WTC11 (cell line): Measurements from ENCODE around the gene LGMN. TPM values are rescaled to one million over a fixed set of nuclear protein-coding genes. Genes with fewer than 3 reads are reported as not detected.

ENCODE experiments used
- ATAC-seq: fragments of 200-7000 bp; cut with Tn5 transposase; 2 replicates; pipeline ENCODE4 v1.10.0; 2021; ENCODE audit warnings: mild to moderate bottlenecking, moderate library complexity
- CTCF ChIA-PET: fragments of 300-600 bp; sonication (Branson Sonifier 250); formaldehyde crosslinking; loops from one replicate; lab custom pipeline; 2021; ENCODE audit warnings: antibody characterized with exemption; lab: Charles Lee
- POLR2A ChIA-PET: fragments of 350-600 bp; sonication (Branson Sonifier 250); formaldehyde crosslinking; loops from one replicate; lab custom pipeline; 2021; ENCODE audit warnings: antibody characterized with exemption; lab: Charles Lee
- DNase-seq: peaks from one replicate; pipeline ENCODE4 v3.0.0; 2021; ENCODE audit warnings: low spot score
- H3K27ac Mint-ChIP-seq: 2 replicates; pipeline ENCODE4 v1.8.0; 2021; ENCODE audit warnings: mixed read lengths
- H3K27me3 Mint-ChIP-seq: 2 replicates; pipeline ENCODE4 v1.8.0; 2021; ENCODE audit warnings: low read depth, mild to moderate bottlenecking, moderate library complexity, mixed read lengths
- H3K36me3 Mint-ChIP-seq: 2 replicates; pipeline ENCODE4 v1.8.0; 2021; ENCODE audit warnings: mixed read lengths
- H3K4me1 Mint-ChIP-seq: 2 replicates; pipeline ENCODE4 v1.8.0; 2022; ENCODE audit warnings: mixed read lengths
- H3K4me3 Mint-ChIP-seq: 2 replicates; pipeline ENCODE4 v1.8.0; 2021; ENCODE audit warnings: mild to moderate bottlenecking, moderate library complexity, mixed read lengths
- H3K9me3 Mint-ChIP-seq: 2 replicates; pipeline ENCODE4 v1.8.0; 2021; ENCODE audit warnings: mixed read lengths
- ESRRA ChIP-seq: sonication (generic); formaldehyde crosslinking; IDR thresholded peaks from 2 replicates; pipeline ENCODE4 v1.8.1; 2022; ENCODE audit warnings: mild to moderate bottlenecking, missing genetic modification reagents, borderline replicate concordance
- FOXJ3 ChIP-seq: sonication (generic); formaldehyde crosslinking; IDR thresholded peaks from 2 replicates; pipeline ENCODE4 v1.9.0; 2021; ENCODE audit warnings: missing genetic modification reagents, mild to moderate bottlenecking, borderline replicate concordance
- GTF2I ChIP-seq: fragments of 250-450 bp; sonication (Bioruptor Pico); conservative IDR thresholded peaks from 2 replicates; pipeline ENCODE4 v1.4.0; 2021; ENCODE audit warnings: mild to moderate bottlenecking
- IRF2 ChIP-seq: sonication (generic); formaldehyde crosslinking; IDR thresholded peaks from 2 replicates; pipeline ENCODE4 v1.8.0; 2022; ENCODE audit warnings: low read depth, missing genetic modification reagents, borderline replicate concordance
- MYBL2 ChIP-seq: sonication (generic); formaldehyde crosslinking; IDR thresholded peaks from 2 replicates; pipeline ENCODE4 v1.8.1; 2023; ENCODE audit warnings: mild to moderate bottlenecking, moderate library complexity, missing genetic modification reagents
- TEAD4 ChIP-seq: sonication (generic); formaldehyde crosslinking; IDR thresholded peaks from 2 replicates; pipeline ENCODE4 v1.8.0; 2022; ENCODE audit warnings: mild to moderate bottlenecking, missing genetic modification reagents
- TP53 ChIP-seq: sonication (generic); formaldehyde crosslinking; IDR thresholded peaks from 2 replicates; pipeline ENCODE4 v1.8.1; 2023; ENCODE audit warnings: mild to moderate bottlenecking, missing genetic modification reagents
- ZNF396 ChIP-seq: fragments of 250-450 bp; sonication (Bioruptor Pico); IDR thresholded peaks from 2 replicates; pipeline ENCODE4 v1.8.0; 2021; ENCODE audit warnings: mild to moderate bottlenecking, moderate library complexity, borderline replicate concordance
- total RNA-seq: library from RNA; stranded (reverse); gene quantifications from 3 replicates; pipeline ENCODE4 v1.2.3, GENCODE V29; 2021
- TF ChIP-seq, protein P1 (sequence below): fragments of 200-600 bp; IDR thresholded peaks from 2 replicates; pipeline ENCODE4 v1.8.0; 2022; ENCODE audit warnings: antibody characterized with exemption
- TF ChIP-seq, protein P2 (sequence below): sonication (generic); formaldehyde crosslinking; IDR thresholded peaks from 2 replicates; pipeline ENCODE4 v1.8.0; 2022; ENCODE audit warnings: mild to moderate bottlenecking, missing genetic modification reagents
- TF ChIP-seq, protein P3 (sequence below): fragments of 250-450 bp; sonication (Bioruptor Pico); IDR thresholded peaks from 2 replicates; pipeline ENCODE4 v1.9.0; 2021; ENCODE audit warnings: mild to moderate bottlenecking, borderline replicate concordance
- TF ChIP-seq, protein P4 (sequence below): sonication (generic); formaldehyde crosslinking; IDR thresholded peaks from 2 replicates; pipeline ENCODE4 v1.8.1; 2022; ENCODE audit warnings: low read depth, missing genetic modification reagents, borderline replicate concordance
- TF ChIP-seq, protein P5 (sequence below): fragments of 250-450 bp; sonication (Bioruptor Pico); IDR thresholded peaks from 2 replicates; pipeline ENCODE4 v1.9.0; 2021; ENCODE audit warnings: moderate library complexity, mild to moderate bottlenecking, inconsistent platforms, borderline replicate concordance
- TF ChIP-seq, protein P6 (sequence below): sonication (generic); formaldehyde crosslinking; IDR thresholded peaks from 2 replicates; pipeline ENCODE4 v1.8.0; 2023; ENCODE audit warnings: missing genetic modification reagents
- TF ChIP-seq, protein P7 (sequence below): sonication (generic); formaldehyde crosslinking; IDR thresholded peaks from 2 replicates; pipeline ENCODE4 v1.8.1; 2023; ENCODE audit warnings: mild to moderate bottlenecking, missing genetic modification reagents, moderate library complexity
- TF ChIP-seq, protein P8 (sequence below): sonication (generic); formaldehyde crosslinking; IDR thresholded peaks from 2 replicates; pipeline ENCODE4 v1.8.0; 2022; ENCODE audit warnings: missing genetic modification reagents

The LGMN gene
- total RNA-seq, 1 experiment from 2014 or later: 55.7 TPM

DNA sequence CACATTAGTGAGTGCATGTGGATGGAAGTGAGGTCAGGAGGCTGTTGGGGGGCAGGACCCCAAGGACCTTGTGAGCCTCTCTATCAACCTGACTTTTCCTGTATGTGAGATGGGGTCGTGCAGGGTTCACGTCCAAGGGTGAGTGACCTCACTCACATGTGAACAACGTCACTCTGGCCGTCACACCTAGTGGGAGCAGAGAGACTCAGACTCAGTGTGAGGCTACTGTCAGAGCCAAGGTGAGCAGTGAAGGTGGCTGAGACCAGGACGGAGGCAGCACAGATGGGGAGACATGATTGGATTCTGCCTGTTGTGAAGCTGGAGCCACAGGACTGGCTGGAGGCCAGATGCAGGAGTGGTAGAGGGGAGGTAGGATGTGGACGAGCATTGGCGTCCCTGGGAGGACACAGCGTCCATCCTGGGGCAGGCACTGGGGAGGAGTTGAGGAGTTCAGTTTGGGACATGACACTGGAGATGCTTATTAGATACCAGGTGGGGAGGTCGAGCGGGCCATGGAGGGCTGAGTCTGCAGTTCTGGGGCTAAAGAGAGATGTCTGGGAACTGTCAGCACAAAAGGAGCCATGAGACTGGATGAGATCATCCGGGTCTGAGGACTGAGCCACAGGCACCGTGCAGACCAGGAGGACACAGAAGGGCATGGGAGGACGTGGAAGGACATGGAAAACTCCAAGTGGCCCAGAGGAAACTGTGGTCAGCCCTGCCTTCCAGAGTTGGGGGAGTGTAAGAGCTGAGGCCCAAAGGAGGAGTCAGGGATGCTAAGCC lies 92.8 kb downstream of the LGMN start (continued):
- no peak for TF ChIP-seq FOXJ3 (CRISPR knock-in tag)

DNA sequence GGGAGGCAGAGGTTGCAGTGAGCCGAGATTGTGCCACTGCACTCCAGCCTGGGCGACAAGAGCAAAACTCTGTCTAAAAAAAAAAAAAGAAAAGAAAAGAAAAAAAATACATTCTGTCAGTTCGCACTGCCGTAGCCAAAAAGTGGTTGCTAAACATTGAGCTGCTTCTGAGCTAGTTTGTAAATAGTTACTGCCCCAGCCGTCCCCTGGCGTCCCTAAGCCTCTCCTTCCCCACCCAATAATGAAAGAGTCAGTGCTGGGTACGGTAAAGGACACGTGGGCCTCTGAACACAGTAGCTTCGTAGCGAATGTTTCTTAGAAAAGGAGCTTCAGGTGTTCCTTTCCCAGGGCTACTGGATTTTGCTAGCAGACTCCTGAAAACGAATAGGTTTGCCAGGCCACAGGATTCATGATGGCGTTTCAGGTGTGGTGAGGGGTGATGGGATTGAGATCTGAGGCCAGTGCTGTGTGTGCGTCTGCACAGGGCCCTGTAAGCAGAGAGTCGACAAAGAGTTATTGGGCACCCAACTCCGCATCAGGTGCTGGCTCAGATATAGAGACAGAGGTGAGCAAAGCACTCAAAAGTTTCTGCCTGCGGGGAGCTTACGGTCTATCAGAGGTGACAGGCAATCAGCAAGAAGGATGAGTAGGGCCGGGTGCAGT lies 94.1 kb downstream of the LGMN start:
- ATAC-seq: no peak
- no peaks in the 10 kb centered on the region for H3K4me1 Mint-ChIP-seq
- ChIA-PET CTCF (interaction anchor here (1.9 kb wide), 1 partner anchor 41 kb away, joined by 4 read pairs; no protein-coding TSS in a partner anchor), POLR2A (no interaction called here)
- TF ChIP-seq, protein P1, sequence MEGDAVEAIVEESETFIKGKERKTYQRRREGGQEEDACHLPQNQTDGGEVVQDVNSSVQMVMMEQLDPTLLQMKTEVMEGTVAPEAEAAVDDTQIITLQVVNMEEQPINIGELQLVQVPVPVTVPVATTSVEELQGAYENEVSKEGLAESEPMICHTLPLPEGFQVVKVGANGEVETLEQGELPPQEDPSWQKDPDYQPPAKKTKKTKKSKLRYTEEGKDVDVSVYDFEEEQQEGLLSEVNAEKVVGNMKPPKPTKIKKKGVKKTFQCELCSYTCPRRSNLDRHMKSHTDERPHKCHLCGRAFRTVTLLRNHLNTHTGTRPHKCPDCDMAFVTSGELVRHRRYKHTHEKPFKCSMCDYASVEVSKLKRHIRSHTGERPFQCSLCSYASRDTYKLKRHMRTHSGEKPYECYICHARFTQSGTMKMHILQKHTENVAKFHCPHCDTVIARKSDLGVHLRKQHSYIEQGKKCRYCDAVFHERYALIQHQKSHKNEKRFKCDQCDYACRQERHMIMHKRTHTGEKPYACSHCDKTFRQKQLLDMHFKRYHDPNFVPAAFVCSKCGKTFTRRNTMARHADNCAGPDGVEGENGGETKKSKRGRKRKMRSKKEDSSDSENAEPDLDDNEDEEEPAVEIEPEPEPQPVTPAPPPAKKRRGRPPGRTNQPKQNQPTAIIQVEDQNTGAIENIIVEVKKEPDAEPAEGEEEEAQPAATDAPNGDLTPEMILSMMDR: no peak
- TF ChIP-seq GTF2I (CRISPR knock-in tag) (no peak), TEAD4 (CRISPR knock-in tag) (no peak), ESRRA (CRISPR knock-in tag) (no peak), MYBL2 (CRISPR knock-in tag) (no peak), TP53 (no peak), ZNF396 (no peak), IRF2 (no peak)
- TF ChIP-seq, protein P2, sequence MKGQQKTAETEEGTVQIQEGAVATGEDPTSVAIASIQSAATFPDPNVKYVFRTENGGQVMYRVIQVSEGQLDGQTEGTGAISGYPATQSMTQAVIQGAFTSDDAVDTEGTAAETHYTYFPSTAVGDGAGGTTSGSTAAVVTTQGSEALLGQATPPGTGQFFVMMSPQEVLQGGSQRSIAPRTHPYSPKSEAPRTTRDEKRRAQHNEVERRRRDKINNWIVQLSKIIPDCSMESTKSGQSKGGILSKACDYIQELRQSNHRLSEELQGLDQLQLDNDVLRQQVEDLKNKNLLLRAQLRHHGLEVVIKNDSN: no peak
- TF ChIP-seq, protein P3, sequence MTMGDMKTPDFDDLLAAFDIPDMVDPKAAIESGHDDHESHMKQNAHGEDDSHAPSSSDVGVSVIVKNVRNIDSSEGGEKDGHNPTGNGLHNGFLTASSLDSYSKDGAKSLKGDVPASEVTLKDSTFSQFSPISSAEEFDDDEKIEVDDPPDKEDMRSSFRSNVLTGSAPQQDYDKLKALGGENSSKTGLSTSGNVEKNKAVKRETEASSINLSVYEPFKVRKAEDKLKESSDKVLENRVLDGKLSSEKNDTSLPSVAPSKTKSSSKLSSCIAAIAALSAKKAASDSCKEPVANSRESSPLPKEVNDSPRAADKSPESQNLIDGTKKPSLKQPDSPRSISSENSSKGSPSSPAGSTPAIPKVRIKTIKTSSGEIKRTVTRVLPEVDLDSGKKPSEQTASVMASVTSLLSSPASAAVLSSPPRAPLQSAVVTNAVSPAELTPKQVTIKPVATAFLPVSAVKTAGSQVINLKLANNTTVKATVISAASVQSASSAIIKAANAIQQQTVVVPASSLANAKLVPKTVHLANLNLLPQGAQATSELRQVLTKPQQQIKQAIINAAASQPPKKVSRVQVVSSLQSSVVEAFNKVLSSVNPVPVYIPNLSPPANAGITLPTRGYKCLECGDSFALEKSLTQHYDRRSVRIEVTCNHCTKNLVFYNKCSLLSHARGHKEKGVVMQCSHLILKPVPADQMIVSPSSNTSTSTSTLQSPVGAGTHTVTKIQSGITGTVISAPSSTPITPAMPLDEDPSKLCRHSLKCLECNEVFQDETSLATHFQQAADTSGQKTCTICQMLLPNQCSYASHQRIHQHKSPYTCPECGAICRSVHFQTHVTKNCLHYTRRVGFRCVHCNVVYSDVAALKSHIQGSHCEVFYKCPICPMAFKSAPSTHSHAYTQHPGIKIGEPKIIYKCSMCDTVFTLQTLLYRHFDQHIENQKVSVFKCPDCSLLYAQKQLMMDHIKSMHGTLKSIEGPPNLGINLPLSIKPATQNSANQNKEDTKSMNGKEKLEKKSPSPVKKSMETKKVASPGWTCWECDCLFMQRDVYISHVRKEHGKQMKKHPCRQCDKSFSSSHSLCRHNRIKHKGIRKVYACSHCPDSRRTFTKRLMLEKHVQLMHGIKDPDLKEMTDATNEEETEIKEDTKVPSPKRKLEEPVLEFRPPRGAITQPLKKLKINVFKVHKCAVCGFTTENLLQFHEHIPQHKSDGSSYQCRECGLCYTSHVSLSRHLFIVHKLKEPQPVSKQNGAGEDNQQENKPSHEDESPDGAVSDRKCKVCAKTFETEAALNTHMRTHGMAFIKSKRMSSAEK (CRISPR knock-in tag): no peak
- TF ChIP-seq, protein P4, sequence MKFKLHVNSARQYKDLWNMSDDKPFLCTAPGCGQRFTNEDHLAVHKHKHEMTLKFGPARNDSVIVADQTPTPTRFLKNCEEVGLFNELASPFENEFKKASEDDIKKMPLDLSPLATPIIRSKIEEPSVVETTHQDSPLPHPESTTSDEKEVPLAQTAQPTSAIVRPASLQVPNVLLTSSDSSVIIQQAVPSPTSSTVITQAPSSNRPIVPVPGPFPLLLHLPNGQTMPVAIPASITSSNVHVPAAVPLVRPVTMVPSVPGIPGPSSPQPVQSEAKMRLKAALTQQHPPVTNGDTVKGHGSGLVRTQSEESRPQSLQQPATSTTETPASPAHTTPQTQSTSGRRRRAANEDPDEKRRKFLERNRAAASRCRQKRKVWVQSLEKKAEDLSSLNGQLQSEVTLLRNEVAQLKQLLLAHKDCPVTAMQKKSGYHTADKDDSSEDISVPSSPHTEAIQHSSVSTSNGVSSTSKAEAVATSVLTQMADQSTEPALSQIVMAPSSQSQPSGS (CRISPR knock-in tag): no peak
- TF ChIP-seq, protein P5, sequence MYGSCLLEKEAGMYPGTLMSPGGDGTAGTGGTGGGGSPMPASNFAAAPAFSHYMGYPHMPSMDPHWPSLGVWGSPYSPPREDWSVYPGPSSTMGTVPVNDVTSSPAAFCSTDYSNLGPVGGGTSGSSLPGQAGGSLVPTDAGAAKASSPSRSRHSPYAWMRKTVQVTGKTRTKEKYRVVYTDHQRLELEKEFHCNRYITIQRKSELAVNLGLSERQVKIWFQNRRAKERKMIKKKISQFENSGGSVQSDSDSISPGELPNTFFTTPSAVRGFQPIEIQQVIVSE (CRISPR knock-in tag): no peak
- TF ChIP-seq, protein P6, sequence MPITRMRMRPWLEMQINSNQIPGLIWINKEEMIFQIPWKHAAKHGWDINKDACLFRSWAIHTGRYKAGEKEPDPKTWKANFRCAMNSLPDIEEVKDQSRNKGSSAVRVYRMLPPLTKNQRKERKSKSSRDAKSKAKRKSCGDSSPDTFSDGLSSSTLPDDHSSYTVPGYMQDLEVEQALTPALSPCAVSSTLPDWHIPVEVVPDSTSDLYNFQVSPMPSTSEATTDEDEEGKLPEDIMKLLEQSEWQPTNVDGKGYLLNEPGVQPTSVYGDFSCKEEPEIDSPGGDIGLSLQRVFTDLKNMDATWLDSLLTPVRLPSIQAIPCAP (CRISPR knock-in tag): no peak
- TF ChIP-seq, protein P7, sequence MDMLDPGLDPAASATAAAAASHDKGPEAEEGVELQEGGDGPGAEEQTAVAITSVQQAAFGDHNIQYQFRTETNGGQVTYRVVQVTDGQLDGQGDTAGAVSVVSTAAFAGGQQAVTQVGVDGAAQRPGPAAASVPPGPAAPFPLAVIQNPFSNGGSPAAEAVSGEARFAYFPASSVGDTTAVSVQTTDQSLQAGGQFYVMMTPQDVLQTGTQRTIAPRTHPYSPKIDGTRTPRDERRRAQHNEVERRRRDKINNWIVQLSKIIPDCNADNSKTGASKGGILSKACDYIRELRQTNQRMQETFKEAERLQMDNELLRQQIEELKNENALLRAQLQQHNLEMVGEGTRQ (CRISPR knock-in tag): no peak
- TF ChIP-seq, protein P8, sequence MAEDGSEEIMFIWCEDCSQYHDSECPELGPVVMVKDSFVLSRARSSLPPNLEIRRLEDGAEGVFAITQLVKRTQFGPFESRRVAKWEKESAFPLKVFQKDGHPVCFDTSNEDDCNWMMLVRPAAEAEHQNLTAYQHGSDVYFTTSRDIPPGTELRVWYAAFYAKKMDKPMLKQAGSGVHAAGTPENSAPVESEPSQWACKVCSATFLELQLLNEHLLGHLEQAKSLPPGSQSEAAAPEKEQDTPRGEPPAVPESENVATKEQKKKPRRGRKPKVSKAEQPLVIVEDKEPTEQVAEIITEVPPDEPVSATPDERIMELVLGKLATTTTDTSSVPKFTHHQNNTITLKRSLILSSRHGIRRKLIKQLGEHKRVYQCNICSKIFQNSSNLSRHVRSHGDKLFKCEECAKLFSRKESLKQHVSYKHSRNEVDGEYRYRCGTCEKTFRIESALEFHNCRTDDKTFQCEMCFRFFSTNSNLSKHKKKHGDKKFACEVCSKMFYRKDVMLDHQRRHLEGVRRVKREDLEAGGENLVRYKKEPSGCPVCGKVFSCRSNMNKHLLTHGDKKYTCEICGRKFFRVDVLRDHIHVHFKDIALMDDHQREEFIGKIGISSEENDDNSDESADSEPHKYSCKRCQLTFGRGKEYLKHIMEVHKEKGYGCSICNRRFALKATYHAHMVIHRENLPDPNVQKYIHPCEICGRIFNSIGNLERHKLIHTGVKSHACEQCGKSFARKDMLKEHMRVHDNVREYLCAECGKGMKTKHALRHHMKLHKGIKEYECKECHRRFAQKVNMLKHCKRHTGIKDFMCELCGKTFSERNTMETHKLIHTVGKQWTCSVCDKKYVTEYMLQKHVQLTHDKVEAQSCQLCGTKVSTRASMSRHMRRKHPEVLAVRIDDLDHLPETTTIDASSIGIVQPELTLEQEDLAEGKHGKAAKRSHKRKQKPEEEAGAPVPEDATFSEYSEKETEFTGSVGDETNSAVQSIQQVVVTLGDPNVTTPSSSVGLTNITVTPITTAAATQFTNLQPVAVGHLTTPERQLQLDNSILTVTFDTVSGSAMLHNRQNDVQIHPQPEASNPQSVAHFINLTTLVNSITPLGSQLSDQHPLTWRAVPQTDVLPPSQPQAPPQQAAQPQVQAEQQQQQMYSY: no peak
- no peak for DNase-seq
- no peaks in the 10 kb centered on the region for H3K27me3 Mint-ChIP-seq
- H3K4me3 Mint-ChIP-seq: no peak overlapping the region
- no peaks in the 10 kb centered on the region for H3K9me3 Mint-ChIP-seq
- H3K27ac Mint-ChIP-seq: no peak overlapping the region
- H3K36me3 Mint-ChIP-seq: no peaks in the 10 kb centered on the region
